ENCODE measurements around the gene PUM2. TPM values are rescaled to one million over a fixed set of nuclear protein-coding genes. Genes with fewer than 3 reads are reported as not detected.

The PUM2 gene
- total and polyA plus RNA-seq, 2 donors from 2014 or later: 22.0 to 94.3 TPM

- peak; percentile 59 for TF ChIP-seq CTCF (IDR thresholded peaks at IDR 0.05; ENCODE audit: borderline replicate concordance, extremely low read depth, insufficient read depth)
- Histone ChIP-seq H3K27ac (ENCODE audit: low read depth in 2 of 2, low read length in 2 of 2) (peak overlapping the region; percentile 80 to 83), H3K36me3 (ENCODE audit: control insufficient read depth in 2 of 3, insufficient read depth in 3 of 3, low read length in 3 of 3) (no peaks in the 10 kb centered on the region), H3K4me1 (ENCODE audit: control insufficient read depth in 2 of 3, insufficient read depth in 2 of 3, low read depth in 1 of 3, low read length in 3 of 3) (peaks cover 0 to 20% (median 8%) of the 10 kb centered on the region in 3 donors), H3K9ac (ENCODE audit: low read length in 3 of 3) (peak overlapping the region in 1 of 3 donors; percentile 43), H3K27me3 (ENCODE audit: control insufficient read depth, insufficient read depth, low read length) (no peaks in the 10 kb centered on the region), H3K4me3 (ENCODE audit: low read length in 3 of 3) (peak overlapping the region; percentile 26 to 73 (median 30)), H3K9me3 (ENCODE audit: control insufficient read depth in 2 of 3, insufficient read depth in 1 of 3, low read length in 3 of 3) (no peaks in the 10 kb centered on the region)
- DNase-seq (peak; percentile 86 to 93 (median 91)), FAIRE-seq (no peak)
- intact Hi-C loops (cut with DNase I): no loop called here
These were observed 125.1 kb downstream of the PUM2 start for GRCh38 chr2:20225294-20226151.

- no peak for FAIRE-seq
- peaks cover 0 to 25% (median 12%) of the 10 kb centered on the region in 3 donors for H3K4me1 ChIP-seq (ENCODE audit: control insufficient read depth in 2 of 3, insufficient read depth in 2 of 3, low read depth in 1 of 3, low read length in 3 of 3)
- peak within 1 kb of the TSS; percentile 30 to 73 (median 57) for H3K4me3 ChIP-seq (ENCODE audit: low read length in 3 of 3)
- intact Hi-C loops (cut with DNase I): no loop called here
- no peaks in the 10 kb centered on the region for H3K9me3 ChIP-seq (ENCODE audit: control insufficient read depth in 2 of 3, insufficient read depth in 1 of 3, low read length in 3 of 3)
- TF ChIP-seq CTCF (IDR thresholded peaks at IDR 0.05; ENCODE audit: borderline replicate concordance, extremely low read depth, insufficient read depth): no peak
- DNase-seq: peak in 4 of 5 donors; percentile 68 to 86 (median 79)
- H3K36me3 ChIP-seq (ENCODE audit: control insufficient read depth in 2 of 3, insufficient read depth in 3 of 3, low read length in 3 of 3): no peaks in the 10 kb centered on the region
- H3K27me3 ChIP-seq (ENCODE audit: control insufficient read depth, insufficient read depth, low read length): no peaks in the 10 kb centered on the region
- peak within 1 kb of the TSS in 2 of 3 donors; percentile 43 to 76 for H3K9ac ChIP-seq (ENCODE audit: low read length in 3 of 3)
- H3K27ac ChIP-seq (ENCODE audit: low read depth in 2 of 2, low read length in 2 of 2): peak within 1 kb of the TSS; percentile 82 to 84
These were observed 125.8 kb downstream of the PUM2 start, which contains the start of gene SDC1 for GRCh38 chr2:20224716-20225293. SDC1 (minus strand) TSS chr2:20225130; CDS start chr2:20224867, 263 bp downstream.

GRCh38 chr2:20224164-20224715 lies 126.4 kb downstream of the PUM2 start:
- H3K4me3 ChIP-seq (ENCODE audit: low read length in 3 of 3): peak overlapping the region in 2 of 3 donors; percentile 57 to 73
- no peaks in the 10 kb centered on the region for H3K27me3 ChIP-seq (ENCODE audit: control insufficient read depth, insufficient read depth, low read length)
- H3K9ac ChIP-seq (ENCODE audit: low read length in 3 of 3): peak overlapping the region in 2 of 3 donors; percentile 5 to 76
- no peaks in the 10 kb centered on the region for H3K36me3 ChIP-seq (ENCODE audit: control insufficient read depth in 2 of 3, insufficient read depth in 3 of 3, low read length in 3 of 3)
- intact Hi-C loops (cut with DNase I): no loop called here
- no peaks in the 10 kb centered on the region for H3K9me3 ChIP-seq (ENCODE audit: control insufficient read depth in 2 of 3, insufficient read depth in 1 of 3, low read length in 3 of 3)
- DNase-seq (peak in 2 of 5 donors; percentile 78 to 81), FAIRE-seq (no peak)
- peaks cover 0 to 25% (median 12%) of the 10 kb centered on the region in 3 donors for H3K4me1 ChIP-seq (ENCODE audit: control insufficient read depth in 2 of 3, insufficient read depth in 2 of 3, low read depth in 1 of 3, low read length in 3 of 3)
- TF ChIP-seq CTCF (IDR thresholded peaks at IDR 0.05; ENCODE audit: borderline replicate concordance, extremely low read depth, insufficient read depth): no peak
- H3K27ac ChIP-seq (ENCODE audit: low read depth in 2 of 2, low read length in 2 of 2): peak overlapping the region; percentile 82 to 84
